Measurements from ENCODE around the gene RFX2.
"Not testable (repeated sequence)": the region's sequence is repeated elsewhere in the genome, so short reads cannot be mapped to it uniquely, and the experiment has no call there.

RFX2 gene

GRCh38 chr19:6038634-6039405, 71.5 kb downstream of the RFX2 start:
- DNase-seq (ENCODE audit: low read depth), result no peak

- DNase-seq (ENCODE audit: low read depth), result no peak
These were observed 75.3 kb downstream of the RFX2 start for GRCh38 chr19:6035026-6035425.

- no peak for DNase-seq (ENCODE audit: low read depth)
These were observed 75.8 kb downstream of the RFX2 start for GRCh38 chr19:6034512-6034911.

GRCh38 chr19:6033744-6034264, 76.5 kb downstream of the RFX2 start:
- no peak for DNase-seq (ENCODE audit: low read depth)

- no peak for DNase-seq (ENCODE audit: low read depth)
These were observed 77.5 kb downstream of the RFX2 start for GRCh38 chr19:6032827-6033226.

GRCh38 chr19:6032381-6032780, 77.9 kb downstream of the RFX2 start:
- no peak for DNase-seq (ENCODE audit: low read depth)

- DNase-seq (ENCODE audit: low read depth), result no peak
These were observed 80.1 kb downstream of the RFX2 start for GRCh38 chr19:6030214-6030507.

- DNase-seq (ENCODE audit: low read depth), result no peak
These were observed 83.7 kb downstream of the RFX2 start for GRCh38 chr19:6026390-6027227.

GRCh38 chr19:6024756-6025155, 85.5 kb downstream of the RFX2 start:
- DNase-seq (ENCODE audit: low read depth), result not testable (repeated sequence)

GRCh38 chr19:6023936-6024335, 86.4 kb downstream of the RFX2 start:
- no peak for DNase-seq (ENCODE audit: low read depth)

- DNase-seq (ENCODE audit: low read depth), result no peak
These were observed 87.1 kb downstream of the RFX2 start for GRCh38 chr19:6023085-6023682.

- DNase-seq (ENCODE audit: low read depth), result no peak
These were observed 87.7 kb downstream of the RFX2 start for GRCh38 chr19:6022570-6023064.

- peak; percentile 75 for DNase-seq (ENCODE audit: low read depth)
These were observed 88.3 kb downstream of the RFX2 start for GRCh38 chr19:6021878-6022569.

- no peak for DNase-seq (ENCODE audit: low read depth)
These were observed 89.1 kb downstream of the RFX2 start for GRCh38 chr19:6020972-6021805.

GRCh38 chr19:6020166-6020882, 90.0 kb downstream of the RFX2 start:
- DNase-seq (ENCODE audit: low read depth), result no peak

GRCh38 chr19:6018786-6019185, 91.5 kb downstream of the RFX2 start:
- no peak for DNase-seq (ENCODE audit: low read depth)

GRCh38 chr19:6017576-6017975, 92.7 kb downstream of the RFX2 start:
- no peak for DNase-seq (ENCODE audit: low read depth)

- no peak for DNase-seq (ENCODE audit: low read depth)
These were observed 94.3 kb downstream of the RFX2 start for GRCh38 chr19:6015841-6016545.

- no peak for DNase-seq (ENCODE audit: low read depth)
These were observed 95.7 kb downstream of the RFX2 start for GRCh38 chr19:6014551-6015135.
